K562 (cell line): Measurements from ENCODE around the gene C10orf95. TPM values are rescaled to one million over a fixed set of nuclear protein-coding genes. Genes with fewer than 3 reads are reported as not detected.

Source experiments
- CBFB ChIP-seq: sonication (generic); formaldehyde crosslinking; IDR thresholded peaks from 2 replicates; pipeline ENCODE4 v1.4.0; 2020; ENCODE audit warnings: mild to moderate bottlenecking, missing genetic modification reagents
- CHCHD3 ChIP-seq: fragments of 250-450 bp; sonication (Bioruptor Pico); IDR thresholded peaks from 2 replicates; pipeline ENCODE4 v2.1.2; 2022; ENCODE audit warnings: mild to moderate bottlenecking
- ELF4 ChIP-seq: fragments of 450-650 bp; formaldehyde crosslinking; IDR thresholded peaks from 2 replicates; pipeline ENCODE4 v1.4.0; 2022; ENCODE audit warnings: missing genetic modification characterization
- HDAC2 ChIP-seq: fragments of 450-650 bp; IDR thresholded peaks from 2 replicates; pipeline ENCODE4 v1.6.1; 2016; ENCODE audit warnings: mild to moderate bottlenecking
- HMG20B ChIP-seq: fragments of 250-450 bp; sonication (Bioruptor Pico); IDR thresholded peaks from 2 replicates; pipeline ENCODE4 v1.5.0; 2021; ENCODE audit warnings: mild to moderate bottlenecking
- JUND ChIP-seq, 2 experiments: IDR thresholded peaks; 2 replicates in 1 of 2; 3 replicates in 1 of 2; pipeline ENCODE4 v1.6.1; 2011; ENCODE audit warnings: borderline replicate concordance in 2 of 2, low read depth in 2 of 2, low read length in 2 of 2, improper control_type of control experiment in 1 of 2, missing biosample characterization in 1 of 2, missing genetic modification characterization in 1 of 2, missing genetic modification reagents in 1 of 2
- MEIS2 ChIP-seq: fragments of 450-650 bp; IDR thresholded peaks from 2 replicates; pipeline ENCODE4 v1.6.1; 2014; ENCODE audit warnings: mild to moderate bottlenecking; ENCODE audit not compliant: partially characterized antibody
- NRF1 ChIP-seq, 2 experiments: fragments of 450-650 bp; IDR thresholded peaks in 1 of 2; conservative IDR thresholded peaks in 1 of 2; 2 replicates each; pipeline ENCODE4 v1.6.1; 2014; ENCODE audit warnings: mild to moderate bottlenecking in 2 of 2
- PURB ChIP-seq: sonication (generic); formaldehyde crosslinking; IDR thresholded peaks from 2 replicates; pipeline ENCODE4 v1.9.0; 2021; ENCODE audit warnings: low read depth, mild to moderate bottlenecking, missing genetic modification reagents
- RBBP5 ChIP-seq: fragments of 200-600 bp; sonication (generic); IDR thresholded peaks from 2 replicates; pipeline ENCODE4 v1.6.1; 2012; ENCODE audit warnings: borderline replicate concordance, mild to moderate bottlenecking, low read length, control low read depth, inconsistent platforms; ENCODE audit not compliant: insufficient read depth, poor library complexity, severe bottlenecking
- TAF1 ChIP-seq: IDR thresholded peaks from 2 replicates; pipeline ENCODE4 v1.6.1; 2011; ENCODE audit warnings: mild to moderate bottlenecking, low read length, moderate library complexity; ENCODE audit not compliant: insufficient read depth, control insufficient read depth, severe bottlenecking; ENCODE audit errors: extremely low read depth
- TAL1 ChIP-seq: fragments of 450-650 bp; IDR thresholded peaks from 2 replicates; pipeline ENCODE4 v1.6.1; 2016; ENCODE audit warnings: mild to moderate bottlenecking
- ZBTB7A ChIP-seq: IDR thresholded peaks from 2 replicates; pipeline ENCODE4 v1.6.1; 2011; ENCODE audit warnings: low read depth, mild to moderate bottlenecking, low read length, moderate library complexity, borderline replicate concordance; ENCODE audit not compliant: control insufficient read depth
- ZNF143 ChIP-seq: sonication (generic); formaldehyde crosslinking; IDR thresholded peaks from 2 replicates; pipeline ENCODE4 v1.9.0; 2022; ENCODE audit warnings: mild to moderate bottlenecking, missing genetic modification reagents
- ZNF239 ChIP-seq: fragments of 250-450 bp; sonication (Bioruptor Pico); IDR thresholded peaks from 2 replicates; pipeline ENCODE4 v1.4.0; 2020; ENCODE audit warnings: mild to moderate bottlenecking
- ZNF639 ChIP-seq, 2 experiments: fragments of 200-800 bp in 1 of 2; sonication (Bioruptor generic) in 1 of 2; sonication (generic) in 1 of 2; formaldehyde crosslinking in 1 of 2; IDR thresholded peaks in 1 of 2; conservative IDR thresholded peaks in 1 of 2; 2 replicates each; pipeline versions ENCODE4 v1.5.0 to v1.6.1; 2016 to 2020; ENCODE audit warnings: missing compliant biosample characterization in 1 of 2, missing genetic modification characterization in 1 of 2, missing genetic modification reagents in 1 of 2
- ZNF766 ChIP-seq: fragments of 200-800 bp; sonication (Bioruptor generic); conservative IDR thresholded peaks from 2 replicates; pipeline ENCODE4 v1.6.1; 2016; ENCODE audit warnings: missing genetic modification characterization, missing compliant biosample characterization
- polyA plus RNA-seq, 8 experiments: library from polyadenylated mRNA; depleted of rRNA in 4 of 8; stranded (reverse) in 5 of 8; unstranded in 3 of 8; fragments of >200 nt; fragmentation: Nextera tagmentation in 2 of 8; fragmentation: Illumina TruSeq in 1 of 8; extraction: Ambion mirVana in 2 of 8; extraction: Trizol in 1 of 8; gene quantifications; 2 replicates each; pipeline versions ENCODE4 v1.2.1 to v1.2.3, GENCODE V29; 2011 to 2014; ENCODE audit warnings: inconsistent platforms in 1 of 8, missing spikeins in 1 of 8
- total RNA-seq, 7 experiments: library from RNA; depleted of rRNA in 6 of 7; stranded (reverse); fragments of >200 nt in 6 of 7; fragmentation: Illumina TruSeq in 2 of 7; extraction: Trizol in 2 of 7; gene quantifications; 2 replicates each; pipeline versions ENCODE4 v1.2.1 to v1.2.3, GENCODE V29; 2011 to 2021; ENCODE audit warnings: low replicate concordance in 1 of 7
- TF ChIP-seq, protein P1 (sequence below), 2 experiments: fragments of 250-450 bp in 1 of 2; fragments of 450-650 bp in 1 of 2; sonication (Bioruptor Pico) in 1 of 2; IDR thresholded peaks; 2 replicates each; pipeline versions ENCODE4 v1.6.1 to v1.8.0; 2016 to 2021; ENCODE audit warnings: mild to moderate bottlenecking in 2 of 2, moderate library complexity in 2 of 2, missing compliant biosample characterization in 1 of 2, missing genetic modification characterization in 1 of 2
- TF ChIP-seq, protein P2 (sequence below): IDR thresholded peaks from 2 replicates; pipeline ENCODE4 v1.6.1; 2011; ENCODE audit warnings: borderline replicate concordance, low read depth, mild to moderate bottlenecking, moderate library complexity, low read length; ENCODE audit not compliant: insufficient read depth, poor library complexity, severe bottlenecking
- TF ChIP-seq, protein P3 (sequence below), 2 experiments: IDR thresholded peaks; 2 replicates each; pipeline ENCODE4 v1.6.1; 2011; ENCODE audit warnings: borderline replicate concordance in 1 of 2, control low read depth in 1 of 2, low read depth in 1 of 2, low read length in 1 of 2, mild to moderate bottlenecking in 1 of 2, mixed read lengths in 1 of 2, moderate library complexity in 1 of 2; ENCODE audit not compliant: insufficient read depth in 1 of 2, insufficient read length in 1 of 2, poor library complexity in 1 of 2, severe bottlenecking in 1 of 2; ENCODE audit errors: extremely low read depth in 1 of 2

C10orf95 gene
- total and polyA plus RNA-seq, 9 of the 15 experiments (the other 6 are each of a cell fraction or from before 2014, with no cell fraction given) = 0.03 to 0.41 (median 0.17) TPM; not detected in 1

DNA sequence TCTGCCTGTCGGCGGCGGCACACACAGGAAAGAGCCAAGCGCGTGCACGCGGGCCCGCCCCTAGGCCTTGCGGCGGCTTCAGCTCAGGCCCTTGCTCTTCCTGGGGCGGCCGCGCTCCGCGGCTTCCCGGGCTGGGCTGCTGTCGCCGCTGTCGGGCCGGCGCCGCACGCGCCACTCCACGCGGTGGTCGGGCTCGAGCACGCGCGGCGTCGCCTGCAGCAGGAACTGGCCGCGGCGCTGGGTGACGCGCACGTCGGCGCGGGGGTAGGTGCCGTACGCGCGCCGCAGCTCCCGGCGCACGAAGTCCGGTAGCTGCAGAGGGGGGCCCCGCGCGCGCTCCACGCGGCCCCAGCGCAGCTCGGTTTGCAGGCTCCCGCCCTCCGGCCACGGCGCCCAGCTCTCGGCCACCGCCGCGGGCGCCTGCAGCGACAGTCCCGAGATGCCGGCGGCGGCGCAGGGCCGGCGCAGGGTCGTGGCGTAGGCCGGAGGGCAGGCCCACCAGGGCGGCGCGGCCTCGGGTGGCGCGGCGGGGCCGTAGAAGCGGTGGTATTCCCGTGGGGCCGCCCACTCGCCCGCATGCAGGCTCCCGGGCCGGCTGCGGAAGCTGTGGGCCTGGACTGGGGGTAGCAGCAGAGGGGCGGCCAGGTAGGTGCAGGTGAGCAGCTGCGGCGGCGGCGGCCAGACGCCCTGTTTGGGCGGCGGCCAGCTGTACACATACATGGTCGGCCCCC, 804 bp downstream of the C10orf95 start (continued):
- TF ChIP-seq, protein P1, sequence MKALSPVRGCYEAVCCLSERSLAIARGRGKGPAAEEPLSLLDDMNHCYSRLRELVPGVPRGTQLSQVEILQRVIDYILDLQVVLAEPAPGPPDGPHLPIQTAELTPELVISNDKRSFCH (CRISPR knock-in tag; IDR thresholded peaks at IDR 0.05) = no peak
- TF ChIP-seq, protein P1 (tag; IDR thresholded peaks at IDR 0.05) = peak; percentile 56; the same call in 1 of the 2 replicates
- TF ChIP-seq CHCHD3 (CRISPR knock-in tag) = no peak
- no peak for TF ChIP-seq ELF4
- TF ChIP-seq NRF1 (conservative IDR thresholded peaks at IDR 0.05 in 1 of 2, IDR thresholded peaks at IDR 0.05 in 1 of 2) = peak; percentile 82 to 87; a peak in 3 of 4 replicates
- TF ChIP-seq, protein P2, sequence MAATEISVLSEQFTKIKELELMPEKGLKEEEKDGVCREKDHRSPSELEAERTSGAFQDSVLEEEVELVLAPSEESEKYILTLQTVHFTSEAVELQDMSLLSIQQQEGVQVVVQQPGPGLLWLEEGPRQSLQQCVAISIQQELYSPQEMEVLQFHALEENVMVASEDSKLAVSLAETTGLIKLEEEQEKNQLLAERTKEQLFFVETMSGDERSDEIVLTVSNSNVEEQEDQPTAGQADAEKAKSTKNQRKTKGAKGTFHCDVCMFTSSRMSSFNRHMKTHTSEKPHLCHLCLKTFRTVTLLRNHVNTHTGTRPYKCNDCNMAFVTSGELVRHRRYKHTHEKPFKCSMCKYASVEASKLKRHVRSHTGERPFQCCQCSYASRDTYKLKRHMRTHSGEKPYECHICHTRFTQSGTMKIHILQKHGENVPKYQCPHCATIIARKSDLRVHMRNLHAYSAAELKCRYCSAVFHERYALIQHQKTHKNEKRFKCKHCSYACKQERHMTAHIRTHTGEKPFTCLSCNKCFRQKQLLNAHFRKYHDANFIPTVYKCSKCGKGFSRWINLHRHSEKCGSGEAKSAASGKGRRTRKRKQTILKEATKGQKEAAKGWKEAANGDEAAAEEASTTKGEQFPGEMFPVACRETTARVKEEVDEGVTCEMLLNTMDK = no peak
- no peak; the same call in 1 of the 2 replicates for TF ChIP-seq ZBTB7A
- no peak for TF ChIP-seq HDAC2
- TF ChIP-seq RBBP5 = peak; percentile 83
- no peak for TF ChIP-seq JUND (IDR thresholded peaks at IDR 0.05; ENCODE audit: borderline replicate concordance, low read depth, low read length)
- no peak; the same call in 2 of the 3 replicates for TF ChIP-seq JUND (tag; IDR thresholded peaks at IDR 0.05; ENCODE audit: borderline replicate concordance, low read depth, low read length)
- TF ChIP-seq ZNF766 (CRISPR knock-in tag) = peak; percentile 67; the same call in 1 of the 2 replicates
- TF ChIP-seq, protein P3, sequence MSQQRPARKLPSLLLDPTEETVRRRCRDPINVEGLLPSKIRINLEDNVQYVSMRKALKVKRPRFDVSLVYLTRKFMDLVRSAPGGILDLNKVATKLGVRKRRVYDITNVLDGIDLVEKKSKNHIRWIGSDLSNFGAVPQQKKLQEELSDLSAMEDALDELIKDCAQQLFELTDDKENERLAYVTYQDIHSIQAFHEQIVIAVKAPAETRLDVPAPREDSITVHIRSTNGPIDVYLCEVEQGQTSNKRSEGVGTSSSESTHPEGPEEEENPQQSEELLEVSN (IDR thresholded peaks at IDR 0.05; ENCODE audit: borderline replicate concordance in 1 of 2, extremely low read depth in 1 of 2, insufficient read depth in 1 of 2, insufficient read length in 1 of 2, low read depth in 1 of 2, low read length in 1 of 2, poor library complexity in 1 of 2, severe bottlenecking in 1 of 2) = peak; percentile 75 to 89
- no peak for TF ChIP-seq PURB (CRISPR knock-in tag)
- peak; percentile 55 for TF ChIP-seq TAF1
- TF ChIP-seq CBFB (CRISPR knock-in tag) = peak; percentile 66; the same call in 1 of the 2 replicates
- no peak for TF ChIP-seq HMG20B
- no peak for TF ChIP-seq ZNF143 (CRISPR knock-in tag)
- no peak for TF ChIP-seq ZNF239
- no peak for TF ChIP-seq TAL1
- peak in 1 of 2 experiments; percentile 63; a peak in 1 of 4 replicates for TF ChIP-seq ZNF639 (CRISPR knock-in tag; conservative IDR thresholded peaks at IDR 0.05 in 1 of 2, IDR thresholded peaks at IDR 0.05 in 1 of 2)
- peak; percentile 20 for TF ChIP-seq MEIS2
